HepG2 (cell line): ENCODE measurements around the gene MRPL48. TPM values are rescaled to one million over a fixed set of nuclear protein-coding genes. Genes with fewer than 3 reads are reported as not detected.

ENCODE experiments used
- ARNT ChIP-seq: fragments of 450-650 bp; IDR thresholded peaks from 2 replicates; pipeline ENCODE4 v1.6.1; 2017
- FOXA1 ChIP-seq, 2 experiments: fragments of 450-650 bp in 1 of 2; sonication (generic) in 1 of 2; formaldehyde crosslinking in 1 of 2; IDR thresholded peaks; 2 replicates each; pipeline versions ENCODE4 v1.4.0 to v1.6.1; 2016 to 2020; ENCODE audit warnings: missing genetic modification reagents in 1 of 2
- FOXM1 ChIP-seq: sonication (generic); formaldehyde crosslinking; IDR thresholded peaks from 2 replicates; pipeline ENCODE4 v1.5.0; 2020; ENCODE audit warnings: missing genetic modification reagents
- HNRNPK ChIP-seq: fragments of 200-400 bp; formaldehyde crosslinking; IDR thresholded peaks from 2 replicates; pipeline ENCODE4 v1.6.1; 2018; ENCODE audit warnings: low read length, low read depth, moderate library complexity, mild to moderate bottlenecking; ENCODE audit not compliant: poor library complexity, severe bottlenecking
- IRX3 ChIP-seq: sonication (generic); formaldehyde crosslinking; IDR thresholded peaks from 2 replicates; pipeline ENCODE4 v1.8.1; 2023; ENCODE audit warnings: mild to moderate bottlenecking, low read depth, missing genetic modification reagents, borderline replicate concordance
- MAFK ChIP-seq, 2 experiments: IDR thresholded peaks in 1 of 2; conservative IDR thresholded peaks in 1 of 2; 2 replicates each; pipeline ENCODE4 v1.6.1; 2011; ENCODE audit warnings: improper control_type of control experiment in 2 of 2, low read length in 2 of 2
- MBD4 ChIP-seq: IDR thresholded peaks from 2 replicates; pipeline ENCODE4 v1.6.1; 2012; ENCODE audit warnings: low read length, inconsistent platforms, borderline replicate concordance
- NCOA2 ChIP-seq: sonication (generic); formaldehyde crosslinking; IDR thresholded peaks from 2 replicates; pipeline ENCODE4 v1.8.0; 2022; ENCODE audit warnings: inconsistent platforms
- NCOA5 ChIP-seq: sonication (generic); formaldehyde crosslinking; IDR thresholded peaks from 2 replicates; pipeline ENCODE4 v1.4.0; 2020; ENCODE audit warnings: missing genetic modification reagents
- NR1H2 ChIP-seq: sonication (generic); formaldehyde crosslinking; IDR thresholded peaks from 2 replicates; pipeline ENCODE4 v1.8.1; 2022; ENCODE audit warnings: low read depth, missing genetic modification reagents, borderline replicate concordance
- NR2C2 ChIP-seq: sonication (generic); formaldehyde crosslinking; IDR thresholded peaks from 2 replicates; pipeline ENCODE4 v1.4.0; 2020; ENCODE audit warnings: missing genetic modification reagents, mild to moderate bottlenecking, moderate library complexity, borderline replicate concordance
- PRMT3 ChIP-seq: sonication (generic); formaldehyde crosslinking; IDR thresholded peaks from 2 replicates; pipeline ENCODE4 v1.8.1; 2022; ENCODE audit warnings: low read depth, mild to moderate bottlenecking, moderate library complexity, missing genetic modification reagents, borderline replicate concordance
- ZBTB7A ChIP-seq: sonication (generic); formaldehyde crosslinking; IDR thresholded peaks from 2 replicates; pipeline ENCODE4 v1.8.0; 2022; ENCODE audit warnings: mild to moderate bottlenecking, missing genetic modification reagents
- ZMYM3 ChIP-seq: sonication (generic); formaldehyde crosslinking; IDR thresholded peaks from 2 replicates; pipeline ENCODE4 v1.5.1; 2020; ENCODE audit warnings: mild to moderate bottlenecking, missing genetic modification reagents
- ZNF230 ChIP-seq: sonication (generic); formaldehyde crosslinking; IDR thresholded peaks from 2 replicates; pipeline ENCODE4 v1.4.0; 2020; ENCODE audit warnings: mild to moderate bottlenecking, missing genetic modification reagents
- polyA plus RNA-seq, 8 experiments: library from polyadenylated mRNA; depleted of rRNA in 3 of 8; stranded (reverse) in 7 of 8; unstranded in 1 of 8; fragments of >200 nt; fragmentation: Illumina TruSeq in 4 of 8; extraction: Trizol in 4 of 8; gene quantifications; 2 replicates each; pipeline versions ENCODE4 v1.2.1 to v1.2.3, GENCODE V29; 2011 to 2016; ENCODE audit warnings: low read depth in 4 of 8, missing spikeins in 1 of 8, mixed read lengths in 1 of 8; ENCODE audit not compliant: insufficient read depth in 1 of 8
- total RNA-seq, 5 experiments: library from RNA; depleted of rRNA; stranded (reverse); fragments of >200 nt; fragmentation: Illumina TruSeq; extraction: Trizol; gene quantifications; 2 replicates each; pipeline ENCODE4 v1.2.3, GENCODE V29; 2016; ENCODE audit warnings: low read depth in 1 of 5
- TF ChIP-seq, protein P1 (sequence below): IDR thresholded peaks from 2 replicates; pipeline ENCODE4 v1.6.1; 2016; ENCODE audit warnings: low read depth, missing genetic modification reagents, missing compliant biosample characterization
- TF ChIP-seq, protein P2 (sequence below): sonication (generic); formaldehyde crosslinking; conservative IDR thresholded peaks from 2 replicates; pipeline ENCODE4 v1.5.0; 2020; ENCODE audit warnings: missing genetic modification reagents
- TF ChIP-seq, protein P3 (sequence below): sonication (generic); formaldehyde crosslinking; IDR thresholded peaks from 2 replicates; pipeline ENCODE4 v1.8.0; 2022; ENCODE audit warnings: mild to moderate bottlenecking, missing genetic modification reagents, borderline replicate concordance

The MRPL48 gene
- total and polyA plus RNA-seq, 2 of the 13 experiments (the other 11 are each of a cell fraction or from before 2014, with no cell fraction given): 61.2 to 67.9 TPM

DNA sequence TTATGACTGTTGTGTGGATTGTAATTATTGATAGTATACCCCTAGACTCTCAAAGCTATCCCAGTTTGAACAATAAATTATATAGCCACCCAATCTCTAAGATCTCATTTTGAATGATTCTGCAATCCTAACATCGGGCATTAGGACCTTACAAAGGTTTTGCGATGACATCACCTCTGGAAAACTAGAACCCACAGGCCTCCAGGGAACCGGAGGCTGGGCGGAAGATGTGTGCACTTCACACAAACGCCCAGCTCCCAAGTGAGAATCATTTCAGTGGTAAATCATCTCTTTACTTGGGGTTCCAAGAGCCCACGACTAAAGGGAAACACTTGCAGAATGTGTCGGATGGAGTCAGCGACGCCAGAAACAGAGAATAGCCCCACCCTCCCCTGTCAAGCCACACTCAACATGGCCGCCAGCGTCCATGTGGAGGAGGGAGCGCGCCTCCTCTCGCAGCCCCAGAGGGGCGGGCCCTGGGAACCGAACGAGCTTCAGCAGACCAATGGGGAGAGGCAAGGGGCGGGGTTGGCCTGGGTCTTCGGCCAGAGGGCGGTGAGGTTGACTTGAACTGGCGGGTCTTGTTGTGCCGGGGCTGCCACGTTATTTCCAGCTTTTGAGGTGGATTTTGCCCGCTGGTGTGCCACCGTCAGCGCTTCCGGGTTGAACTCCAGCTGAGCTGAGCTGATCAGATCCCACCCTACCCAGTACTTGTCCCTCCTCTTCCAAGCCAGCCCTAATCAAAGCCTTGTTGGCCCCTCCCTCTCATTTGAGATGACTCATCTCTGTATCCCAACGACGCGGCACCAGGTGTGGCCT, 8.4 kb upstream of the MRPL48 start (continued):
- TF ChIP-seq NR1H2 (CRISPR knock-in tag): no peak
- no peak for TF ChIP-seq ARNT
- TF ChIP-seq, protein P1, sequence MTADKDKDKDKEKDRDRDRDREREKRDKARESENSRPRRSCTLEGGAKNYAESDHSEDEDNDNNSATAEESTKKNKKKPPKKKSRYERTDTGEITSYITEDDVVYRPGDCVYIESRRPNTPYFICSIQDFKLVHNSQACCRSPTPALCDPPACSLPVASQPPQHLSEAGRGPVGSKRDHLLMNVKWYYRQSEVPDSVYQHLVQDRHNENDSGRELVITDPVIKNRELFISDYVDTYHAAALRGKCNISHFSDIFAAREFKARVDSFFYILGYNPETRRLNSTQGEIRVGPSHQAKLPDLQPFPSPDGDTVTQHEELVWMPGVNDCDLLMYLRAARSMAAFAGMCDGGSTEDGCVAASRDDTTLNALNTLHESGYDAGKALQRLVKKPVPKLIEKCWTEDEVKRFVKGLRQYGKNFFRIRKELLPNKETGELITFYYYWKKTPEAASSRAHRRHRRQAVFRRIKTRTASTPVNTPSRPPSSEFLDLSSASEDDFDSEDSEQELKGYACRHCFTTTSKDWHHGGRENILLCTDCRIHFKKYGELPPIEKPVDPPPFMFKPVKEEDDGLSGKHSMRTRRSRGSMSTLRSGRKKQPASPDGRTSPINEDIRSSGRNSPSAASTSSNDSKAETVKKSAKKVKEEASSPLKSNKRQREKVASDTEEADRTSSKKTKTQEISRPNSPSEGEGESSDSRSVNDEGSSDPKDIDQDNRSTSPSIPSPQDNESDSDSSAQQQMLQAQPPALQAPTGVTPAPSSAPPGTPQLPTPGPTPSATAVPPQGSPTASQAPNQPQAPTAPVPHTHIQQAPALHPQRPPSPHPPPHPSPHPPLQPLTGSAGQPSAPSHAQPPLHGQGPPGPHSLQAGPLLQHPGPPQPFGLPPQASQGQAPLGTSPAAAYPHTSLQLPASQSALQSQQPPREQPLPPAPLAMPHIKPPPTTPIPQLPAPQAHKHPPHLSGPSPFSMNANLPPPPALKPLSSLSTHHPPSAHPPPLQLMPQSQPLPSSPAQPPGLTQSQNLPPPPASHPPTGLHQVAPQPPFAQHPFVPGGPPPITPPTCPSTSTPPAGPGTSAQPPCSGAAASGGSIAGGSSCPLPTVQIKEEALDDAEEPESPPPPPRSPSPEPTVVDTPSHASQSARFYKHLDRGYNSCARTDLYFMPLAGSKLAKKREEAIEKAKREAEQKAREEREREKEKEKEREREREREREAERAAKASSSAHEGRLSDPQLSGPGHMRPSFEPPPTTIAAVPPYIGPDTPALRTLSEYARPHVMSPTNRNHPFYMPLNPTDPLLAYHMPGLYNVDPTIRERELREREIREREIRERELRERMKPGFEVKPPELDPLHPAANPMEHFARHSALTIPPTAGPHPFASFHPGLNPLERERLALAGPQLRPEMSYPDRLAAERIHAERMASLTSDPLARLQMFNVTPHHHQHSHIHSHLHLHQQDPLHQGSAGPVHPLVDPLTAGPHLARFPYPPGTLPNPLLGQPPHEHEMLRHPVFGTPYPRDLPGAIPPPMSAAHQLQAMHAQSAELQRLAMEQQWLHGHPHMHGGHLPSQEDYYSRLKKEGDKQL (CRISPR knock-in tag): no peak
- TF ChIP-seq, protein P2, sequence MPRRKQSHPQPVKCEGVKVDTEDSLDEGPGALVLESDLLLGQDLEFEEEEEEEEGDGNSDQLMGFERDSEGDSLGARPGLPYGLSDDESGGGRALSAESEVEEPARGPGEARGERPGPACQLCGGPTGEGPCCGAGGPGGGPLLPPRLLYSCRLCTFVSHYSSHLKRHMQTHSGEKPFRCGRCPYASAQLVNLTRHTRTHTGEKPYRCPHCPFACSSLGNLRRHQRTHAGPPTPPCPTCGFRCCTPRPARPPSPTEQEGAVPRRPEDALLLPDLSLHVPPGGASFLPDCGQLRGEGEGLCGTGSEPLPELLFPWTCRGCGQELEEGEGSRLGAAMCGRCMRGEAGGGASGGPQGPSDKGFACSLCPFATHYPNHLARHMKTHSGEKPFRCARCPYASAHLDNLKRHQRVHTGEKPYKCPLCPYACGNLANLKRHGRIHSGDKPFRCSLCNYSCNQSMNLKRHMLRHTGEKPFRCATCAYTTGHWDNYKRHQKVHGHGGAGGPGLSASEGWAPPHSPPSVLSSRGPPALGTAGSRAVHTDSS (CRISPR knock-in tag): no peak
- no peak for TF ChIP-seq IRX3 (CRISPR knock-in tag)
- TF ChIP-seq MBD4: no peak
- TF ChIP-seq NR2C2: peak; percentile 86; the same call in 1 of the 2 replicates
- TF ChIP-seq, protein P3, sequence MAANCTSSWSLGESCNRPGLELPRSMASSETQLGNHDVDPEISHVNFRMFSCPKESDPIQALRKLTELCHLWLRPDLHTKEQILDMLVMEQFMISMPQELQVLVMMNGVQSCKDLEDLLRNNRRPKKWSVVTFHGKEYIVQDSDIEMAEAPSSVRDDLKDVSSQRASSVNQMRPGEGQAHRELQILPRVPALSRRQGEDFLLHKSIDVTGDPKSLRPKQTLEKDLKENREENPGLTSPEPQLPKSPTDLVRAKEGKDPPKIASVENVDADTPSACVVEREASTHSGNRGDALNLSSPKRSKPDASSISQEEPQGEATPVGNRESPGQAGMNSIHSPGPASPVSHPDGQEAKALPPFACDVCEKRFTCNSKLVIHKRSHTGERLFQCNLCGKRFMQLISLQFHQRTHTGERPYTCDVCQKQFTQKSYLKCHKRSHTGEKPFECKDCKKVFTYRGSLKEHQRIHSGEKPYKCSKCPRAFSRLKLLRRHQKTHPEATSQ: no peak; the same call in 1 of the 2 replicates
- TF ChIP-seq FOXM1 (CRISPR knock-in tag): no peak
- no peak for TF ChIP-seq HNRNPK
- no peak for TF ChIP-seq FOXA1 (IDR thresholded peaks at IDR 0.05)
- no peak for TF ChIP-seq FOXA1 (CRISPR knock-in tag; IDR thresholded peaks at IDR 0.05)
- TF ChIP-seq NCOA5 (CRISPR knock-in tag): no peak
- no peak for TF ChIP-seq ZBTB7A (CRISPR knock-in tag)
- TF ChIP-seq NCOA2 (CRISPR knock-in tag): no peak; the same call in 1 of the 2 replicates
- TF ChIP-seq PRMT3 (CRISPR knock-in tag): no peak
- TF ChIP-seq ZNF230 (CRISPR knock-in tag): no peak
- peak in 1 of 2 experiments; percentile 29; a peak in 2 of 4 replicates for TF ChIP-seq MAFK (conservative IDR thresholded peaks at IDR 0.05 in 1 of 2, IDR thresholded peaks at IDR 0.05 in 1 of 2; ENCODE audit: low read length in 2 of 2)
- no peak; the same call in 1 of the 2 replicates for TF ChIP-seq ZMYM3 (CRISPR knock-in tag)
